ENCODE measurements around the gene PAX3. TPM values are rescaled to one million over a fixed set of nuclear protein-coding genes. Genes with fewer than 3 reads are reported as not detected.

The PAX3 gene
- total RNA-seq, 1 donor from 2014 or later: not detected

DNA sequence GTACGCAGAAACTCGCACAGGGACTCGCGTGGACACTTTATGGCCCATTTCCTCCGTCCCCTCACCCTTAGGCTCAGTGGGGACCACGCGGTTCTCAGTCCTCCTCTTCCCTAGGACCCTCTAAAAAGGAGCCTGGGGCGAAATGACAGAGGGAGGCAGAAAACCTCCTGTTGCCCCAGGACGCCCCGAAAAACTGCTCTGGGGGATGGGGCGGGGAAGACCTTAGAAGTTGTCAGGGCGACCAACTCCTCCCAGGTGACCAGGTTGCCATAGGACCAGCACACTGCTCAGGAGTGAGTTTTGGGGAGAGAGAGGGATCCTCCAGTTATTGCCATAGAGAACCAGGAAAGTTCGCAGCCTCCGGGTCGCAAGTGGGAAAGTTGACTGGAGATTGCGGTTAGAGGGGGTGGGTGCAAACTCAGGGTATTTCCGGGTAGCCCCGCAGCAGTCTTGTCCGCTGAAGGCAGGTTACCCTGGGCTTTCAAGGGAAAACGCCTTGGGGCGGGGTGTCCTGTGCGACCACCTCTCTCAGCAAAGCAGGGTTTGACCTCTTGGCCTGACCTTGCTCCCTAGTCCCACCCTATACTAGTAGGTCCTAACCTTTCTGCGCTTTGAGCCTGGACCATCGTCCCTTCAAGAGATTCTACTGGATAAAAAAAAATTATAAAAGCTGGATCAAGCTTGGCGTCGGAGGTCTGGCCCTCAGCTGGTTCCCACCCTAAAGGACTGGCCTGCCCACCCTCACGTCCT lies 7.8 kb upstream of the PAX3 start:
- H3K36me3 Mint-ChIP-seq (ENCODE audit: low read depth): peaks cover 7% of the 10 kb centered on the region
- peak overlapping the region; percentile 46 for H3K27ac Mint-ChIP-seq
- intact Hi-C loops (cut with micrococcal nuclease): no loop called here

DNA sequence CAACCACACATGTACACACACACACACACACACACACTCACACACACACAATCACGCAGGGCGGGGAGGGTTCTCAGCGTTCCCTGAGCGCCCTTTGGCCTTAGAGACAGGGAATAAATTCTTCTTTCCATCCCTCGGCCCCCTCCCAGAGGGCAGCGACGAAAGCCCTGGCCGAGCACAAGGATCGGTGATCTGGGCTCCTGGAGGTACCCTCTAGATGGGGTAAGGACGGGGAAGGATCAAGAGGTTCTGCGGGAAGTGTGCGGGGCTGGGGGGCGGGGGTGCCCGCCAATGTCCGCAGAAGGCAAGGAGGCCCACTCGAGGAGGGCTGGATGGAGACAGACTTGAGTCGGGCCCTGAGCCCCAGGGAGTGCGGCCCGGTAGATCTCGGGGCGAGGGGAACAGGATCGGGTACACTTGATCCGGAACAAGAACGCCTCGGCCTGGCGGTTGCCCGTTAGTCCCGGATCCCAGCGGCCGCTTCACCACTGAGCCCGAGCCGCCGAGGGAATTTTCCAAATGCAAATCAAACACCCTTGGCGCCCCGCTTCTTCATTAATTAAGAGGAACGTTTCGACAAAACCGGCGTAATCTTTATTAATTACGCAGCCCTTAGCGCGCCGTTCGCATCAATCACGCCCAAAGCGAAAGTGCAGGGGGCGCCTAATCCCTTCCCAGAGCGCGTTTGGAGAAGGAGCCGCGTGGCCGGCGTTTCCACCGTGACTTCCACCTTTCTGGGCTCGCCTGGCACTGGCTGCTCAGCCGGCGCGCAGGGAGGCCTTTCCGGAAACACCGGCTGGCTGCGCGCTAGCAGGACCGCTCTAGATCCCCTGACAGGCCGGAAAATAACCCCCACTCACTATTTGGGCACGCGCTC lies 7.0 kb upstream of the PAX3 start:
- Mint-ChIP-seq H3K27ac (peak overlapping the region; percentile 49), H3K4me1 (ENCODE audit: low read depth) (peaks cover 16% of the 10 kb centered on the region), H3K27me3 (ENCODE audit: insufficient read depth) (peaks cover 93% of the 10 kb centered on the region), H3K36me3 (ENCODE audit: low read depth) (peaks cover 4% of the 10 kb centered on the region), H3K9me3 (peaks cover 4% of the 10 kb centered on the region), H3K4me3 (peak overlapping the region; percentile 72)
- intact Hi-C loops (cut with micrococcal nuclease): loop anchor here (1.0 kb wide), 1 partner anchor 9 kb away; no protein-coding TSS in a partner anchor
- DNase-seq (ENCODE audit: low spot score): no peak

More for the DNA sequence above, 7.8 kb upstream of the PAX3 start:
- peaks cover 93% of the 10 kb centered on the region for H3K27me3 Mint-ChIP-seq (ENCODE audit: insufficient read depth)
- no peak for DNase-seq (ENCODE audit: low spot score)
- H3K4me1 Mint-ChIP-seq (ENCODE audit: low read depth): peaks cover 16% of the 10 kb centered on the region
- peak overlapping the region; percentile 72 for H3K4me3 Mint-ChIP-seq
- H3K9me3 Mint-ChIP-seq: peaks cover 4% of the 10 kb centered on the region

DNA sequence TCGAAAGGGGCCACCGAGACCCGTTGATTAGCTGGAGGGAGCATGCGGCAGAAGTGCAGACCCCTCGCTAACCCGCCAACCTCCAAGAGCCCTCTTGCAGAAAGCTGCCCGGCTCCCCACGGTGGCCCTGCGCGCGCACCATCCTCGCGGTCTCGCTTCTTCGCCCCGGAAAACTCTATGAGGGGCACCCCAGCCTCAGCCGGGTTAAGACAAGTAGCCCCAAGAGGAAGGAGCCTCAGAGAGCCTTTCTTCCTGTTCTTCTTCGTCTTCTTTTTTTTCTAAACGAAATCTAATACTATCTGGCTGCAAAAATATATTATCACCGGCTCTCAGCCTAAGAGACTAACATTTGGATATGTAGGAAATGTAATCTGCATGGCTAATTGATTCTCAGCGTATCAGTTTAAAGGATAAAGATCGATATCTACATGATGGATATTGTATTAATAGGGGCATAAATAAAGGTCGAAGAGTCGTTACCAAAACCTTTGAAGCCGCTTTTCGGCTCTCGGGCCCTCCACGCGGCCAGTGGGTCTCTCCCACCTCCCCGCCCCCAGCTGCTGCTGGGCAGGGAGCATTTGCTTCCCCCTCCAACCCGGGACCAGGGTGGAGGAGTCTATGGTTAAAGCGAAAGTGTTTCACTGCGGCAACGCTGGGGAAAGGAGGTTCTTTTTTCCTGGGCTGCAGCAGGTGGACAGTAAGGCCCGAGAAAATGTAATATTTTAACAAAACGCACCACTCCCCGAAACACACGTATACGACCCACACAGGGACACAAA lies 6.1 kb upstream of the PAX3 start:
- intact Hi-C loops (cut with micrococcal nuclease): loop anchor here (1.0 kb wide), 1 partner anchor 9 kb away; no protein-coding TSS in a partner anchor
- DNase-seq (ENCODE audit: low spot score): no peak
- peak overlapping the region; percentile 74 for H3K27ac Mint-ChIP-seq
- peaks cover 92% of the 10 kb centered on the region for H3K27me3 Mint-ChIP-seq (ENCODE audit: insufficient read depth)
- peaks cover 4% of the 10 kb centered on the region for H3K9me3 Mint-ChIP-seq
- H3K4me3 Mint-ChIP-seq: peak overlapping the region; percentile 72
- peaks cover 4% of the 10 kb centered on the region for H3K36me3 Mint-ChIP-seq (ENCODE audit: low read depth)
- H3K4me1 Mint-ChIP-seq (ENCODE audit: low read depth): peaks cover 16% of the 10 kb centered on the region

DNA sequence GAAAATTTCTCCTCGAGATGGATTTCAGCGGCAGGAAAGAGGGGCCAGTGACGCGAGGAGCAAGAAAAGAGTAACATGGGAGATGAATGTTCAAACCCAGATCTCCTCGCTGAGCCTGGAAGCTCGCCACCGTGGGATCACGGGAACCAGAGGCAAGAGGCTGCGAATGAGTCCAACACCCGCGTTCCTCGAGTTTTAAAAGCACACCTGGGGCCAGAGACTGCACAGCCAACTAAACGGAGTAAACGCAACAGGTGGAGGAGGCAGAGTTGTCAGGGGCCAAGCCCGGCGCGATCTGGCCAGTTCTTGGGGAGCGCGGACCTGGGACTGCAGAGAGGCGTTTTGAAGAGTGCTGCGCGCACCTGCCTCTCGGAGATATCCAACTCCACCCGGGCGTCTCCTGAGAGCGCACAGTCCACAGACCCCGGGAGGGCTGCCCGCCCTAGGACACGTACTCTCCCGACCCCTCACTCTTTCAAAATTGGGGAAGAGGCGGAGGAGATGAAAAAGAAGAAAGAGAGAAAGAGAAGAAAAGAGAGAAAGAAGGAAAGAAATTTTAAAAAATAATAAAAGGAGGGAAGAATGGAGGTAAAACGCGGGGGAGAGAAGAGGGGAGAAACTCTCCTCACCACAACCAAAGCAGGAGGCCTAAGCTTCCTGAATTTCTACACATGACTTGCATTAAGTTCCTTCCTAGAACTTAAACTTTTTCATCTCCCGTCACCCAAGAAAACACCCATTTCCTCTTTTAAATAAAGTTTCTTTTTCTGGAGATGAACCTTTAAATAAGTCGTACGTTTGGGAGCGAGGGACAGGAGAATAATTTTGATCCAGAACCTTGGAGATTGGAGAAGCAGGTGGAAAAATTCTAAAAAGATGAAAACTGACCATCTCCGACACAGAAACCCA lies 5.3 kb upstream of the PAX3 start:
- Mint-ChIP-seq H3K4me3 (peak overlapping the region; percentile 10), H3K4me1 (ENCODE audit: low read depth) (peaks cover 16% of the 10 kb centered on the region), H3K36me3 (ENCODE audit: low read depth) (peaks cover 6% of the 10 kb centered on the region), H3K27ac (peak overlapping the region; percentile 74), H3K27me3 (ENCODE audit: insufficient read depth) (peaks cover 92% of the 10 kb centered on the region), H3K9me3 (peaks cover 8% of the 10 kb centered on the region)
- DNase-seq (ENCODE audit: low spot score): no peak
- intact Hi-C loops (cut with micrococcal nuclease): no loop called here

DNA sequence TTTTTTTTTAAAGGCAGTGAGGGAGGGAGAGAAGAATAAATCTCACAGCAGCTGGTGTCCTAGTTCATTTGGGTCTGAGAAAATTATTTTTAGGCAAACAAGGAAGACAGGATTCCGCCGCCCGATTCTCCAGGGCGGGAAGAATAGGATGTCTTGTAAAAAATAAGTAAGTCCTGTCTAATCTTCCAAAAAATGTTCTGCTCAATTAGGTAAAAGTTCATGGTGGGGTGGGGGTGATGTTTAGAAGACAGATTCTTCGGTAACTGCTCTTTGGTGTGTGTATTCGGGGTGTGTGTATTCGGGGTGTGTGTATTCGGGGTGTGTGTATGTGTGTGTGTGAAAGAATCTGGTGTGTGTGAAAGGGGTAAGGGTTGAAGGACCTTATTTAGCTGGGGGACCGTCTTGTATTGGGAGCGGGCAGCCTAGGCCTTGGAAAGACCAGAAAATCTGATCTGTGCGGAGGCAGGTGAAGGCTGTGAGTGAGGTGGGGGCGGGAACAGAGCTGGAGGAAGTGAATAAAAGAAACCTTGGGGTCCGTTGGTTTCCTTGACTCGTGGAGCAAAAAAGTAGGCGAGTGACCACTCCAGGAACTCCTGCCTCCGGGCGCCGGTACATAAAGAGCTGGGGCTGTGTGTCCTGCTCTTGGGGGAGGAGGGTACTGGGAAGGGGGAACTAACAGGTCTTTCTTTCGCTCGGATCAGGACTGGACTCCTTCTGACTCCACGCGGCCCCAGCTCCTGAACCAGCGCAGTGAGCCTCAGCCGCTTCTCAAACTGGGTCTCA lies 4.4 kb upstream of the PAX3 start:
- no peak for DNase-seq (ENCODE audit: low spot score)
- Mint-ChIP-seq H3K4me1 (ENCODE audit: low read depth) (peaks cover 16% of the 10 kb centered on the region), H3K27ac (peak overlapping the region; percentile 79), H3K4me3 (no peak overlapping the region), H3K9me3 (peaks cover 11% of the 10 kb centered on the region), H3K36me3 (ENCODE audit: low read depth) (peaks cover 6% of the 10 kb centered on the region), H3K27me3 (ENCODE audit: insufficient read depth) (peaks cover 91% of the 10 kb centered on the region)
- intact Hi-C loops (cut with micrococcal nuclease): no loop called here

DNA sequence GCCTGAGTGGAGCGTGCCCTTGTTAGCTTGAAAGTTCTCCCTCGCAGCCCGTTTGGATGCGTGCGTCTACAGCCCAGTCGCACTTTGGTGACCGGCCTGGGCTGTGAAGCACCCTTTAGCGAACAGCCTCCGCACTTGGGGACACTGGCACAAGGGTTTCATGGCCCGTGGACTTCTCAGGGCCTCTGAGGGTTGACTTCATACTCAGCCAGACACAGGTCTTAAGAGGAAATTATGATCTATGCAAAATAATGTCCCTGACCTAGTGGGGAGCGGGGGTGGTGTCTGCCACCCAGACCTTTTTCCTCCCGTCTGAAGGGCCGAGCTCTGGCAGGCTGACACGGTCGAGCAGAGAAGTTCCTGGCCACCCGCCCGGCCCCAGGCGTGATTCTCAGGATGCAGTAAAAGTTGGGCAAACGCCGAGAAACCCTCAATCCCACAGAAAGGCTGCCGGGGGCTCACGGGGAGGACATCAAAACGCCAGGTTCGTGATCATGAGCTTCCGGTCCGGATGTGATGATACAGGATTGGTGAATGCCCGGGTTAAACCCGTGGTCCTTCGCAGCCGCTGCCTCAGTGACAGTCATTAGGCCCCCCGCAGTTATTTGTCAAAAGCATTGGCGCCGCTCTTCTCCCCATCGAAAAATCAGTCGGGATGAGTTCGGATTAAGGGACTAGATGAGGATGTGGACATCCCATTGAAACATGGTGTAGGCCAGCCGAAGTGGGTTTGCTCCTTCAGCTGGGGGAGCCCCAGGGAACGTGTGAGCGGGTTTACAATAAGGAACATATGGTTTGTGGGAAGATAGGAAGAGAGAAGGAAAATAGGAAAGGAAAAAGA lies 3.6 kb upstream of the PAX3 start:
- H3K4me1 Mint-ChIP-seq (ENCODE audit: low read depth): peaks cover 16% of the 10 kb centered on the region
- no peak for DNase-seq (ENCODE audit: low spot score)
- peaks cover 6% of the 10 kb centered on the region for H3K36me3 Mint-ChIP-seq (ENCODE audit: low read depth)
- intact Hi-C loops (cut with micrococcal nuclease): no loop called here
- no peak overlapping the region for H3K4me3 Mint-ChIP-seq
- H3K27me3 Mint-ChIP-seq (ENCODE audit: insufficient read depth): peaks cover 88% of the 10 kb centered on the region
- H3K27ac Mint-ChIP-seq: peak overlapping the region; percentile 79
- H3K9me3 Mint-ChIP-seq: peaks cover 11% of the 10 kb centered on the region

DNA sequence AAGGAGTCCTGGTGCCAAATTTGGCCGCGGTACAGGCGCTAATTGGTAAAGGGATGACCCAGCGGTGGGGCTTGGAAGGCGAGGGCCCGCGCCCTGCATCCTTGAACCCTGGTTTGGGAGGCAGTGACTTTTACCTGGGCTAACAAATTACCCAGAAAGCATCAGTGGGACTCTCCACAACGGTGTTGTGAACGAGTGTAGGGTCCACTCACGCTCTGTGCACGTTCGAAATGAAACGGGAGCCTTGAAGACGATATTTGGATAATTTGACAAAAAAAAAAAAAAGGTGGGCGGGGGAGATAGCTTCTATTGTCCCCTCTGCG lies 3.0 kb upstream of the PAX3 start:
- no peak for DNase-seq (ENCODE audit: low spot score)
- no peak overlapping the region for H3K4me3 Mint-ChIP-seq
- H3K27me3 Mint-ChIP-seq (ENCODE audit: insufficient read depth): peaks cover 88% of the 10 kb centered on the region
- peak overlapping the region; percentile 79 for H3K27ac Mint-ChIP-seq
- intact Hi-C loops (cut with micrococcal nuclease): no loop called here
- H3K4me1 Mint-ChIP-seq (ENCODE audit: low read depth): peaks cover 16% of the 10 kb centered on the region
- peaks cover 11% of the 10 kb centered on the region for H3K9me3 Mint-ChIP-seq
- H3K36me3 Mint-ChIP-seq (ENCODE audit: low read depth): peaks cover 6% of the 10 kb centered on the region

DNA sequence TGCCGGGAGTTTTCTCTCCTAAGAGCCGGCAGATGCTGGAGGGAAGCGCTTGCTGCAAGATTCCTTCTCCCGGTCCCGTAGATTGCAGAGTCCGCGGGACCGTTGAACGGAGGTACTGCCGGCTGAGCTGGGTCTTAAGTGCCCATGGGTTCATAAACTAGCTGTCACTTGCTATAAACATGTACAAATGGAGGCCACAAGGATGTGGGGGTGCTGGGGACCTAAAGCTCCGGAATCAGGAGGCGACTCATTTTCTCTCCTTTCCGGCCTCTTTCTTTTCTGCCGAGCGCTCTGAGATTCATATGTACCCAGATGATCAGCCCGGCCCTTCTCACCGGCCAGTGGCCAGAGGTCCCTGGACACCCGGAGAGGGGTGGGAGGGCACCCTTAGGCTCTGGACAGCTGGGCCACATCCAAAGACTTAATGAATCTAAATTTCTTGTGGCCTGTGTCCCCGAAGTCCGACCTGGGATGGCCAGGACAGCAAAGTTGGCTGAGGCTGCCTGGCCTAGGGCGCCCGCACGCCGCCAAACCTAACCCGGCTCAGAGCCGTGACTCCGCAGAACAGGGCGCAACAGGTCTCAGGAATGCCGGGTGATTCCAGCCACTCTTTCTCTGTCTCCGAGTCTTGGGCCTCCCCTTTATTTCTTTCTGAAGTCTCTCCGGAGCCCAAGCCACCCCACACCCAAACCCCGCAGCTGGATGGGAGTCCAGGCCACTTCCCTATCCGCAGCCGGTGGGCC lies 2.4 kb upstream of the PAX3 start:
- no peak for DNase-seq (ENCODE audit: low spot score)
- Mint-ChIP-seq H3K4me1 (ENCODE audit: low read depth) (peaks cover 14% of the 10 kb centered on the region), H3K4me3 (no peak overlapping the region), H3K27ac (peak overlapping the region; percentile 79), H3K36me3 (ENCODE audit: low read depth) (peaks cover 7% of the 10 kb centered on the region), H3K27me3 (ENCODE audit: insufficient read depth) (peaks cover 88% of the 10 kb centered on the region), H3K9me3 (peaks cover 11% of the 10 kb centered on the region)
- intact Hi-C loops (cut with micrococcal nuclease): no loop called here

DNA sequence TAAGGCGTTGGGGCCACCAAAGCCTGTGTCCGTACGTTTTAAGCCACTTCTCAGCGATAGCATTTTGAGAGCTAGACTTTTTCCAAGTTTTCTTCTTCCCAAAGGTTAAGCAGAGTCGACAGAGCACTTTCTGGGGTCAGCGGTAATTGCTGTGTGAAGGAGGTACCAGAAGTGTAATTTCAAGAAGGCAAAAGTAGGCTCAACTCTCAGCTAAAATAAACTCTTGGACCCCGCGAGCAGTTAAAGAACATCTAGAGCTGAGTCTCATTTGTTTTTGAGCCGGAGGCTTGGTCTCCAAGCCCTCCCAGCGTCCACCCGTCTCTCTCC lies 1.9 kb upstream of the PAX3 start:
- Mint-ChIP-seq H3K4me1 (ENCODE audit: low read depth) (peaks cover 10% of the 10 kb centered on the region), H3K9me3 (peaks cover 11% of the 10 kb centered on the region), H3K27ac (peak overlapping the region; percentile 29), H3K27me3 (ENCODE audit: insufficient read depth) (peaks cover 89% of the 10 kb centered on the region), H3K36me3 (ENCODE audit: low read depth) (peaks cover 7% of the 10 kb centered on the region), H3K4me3 (no peak overlapping the region)
- intact Hi-C loops (cut with micrococcal nuclease): no loop called here
- DNase-seq (ENCODE audit: low spot score): no peak

DNA sequence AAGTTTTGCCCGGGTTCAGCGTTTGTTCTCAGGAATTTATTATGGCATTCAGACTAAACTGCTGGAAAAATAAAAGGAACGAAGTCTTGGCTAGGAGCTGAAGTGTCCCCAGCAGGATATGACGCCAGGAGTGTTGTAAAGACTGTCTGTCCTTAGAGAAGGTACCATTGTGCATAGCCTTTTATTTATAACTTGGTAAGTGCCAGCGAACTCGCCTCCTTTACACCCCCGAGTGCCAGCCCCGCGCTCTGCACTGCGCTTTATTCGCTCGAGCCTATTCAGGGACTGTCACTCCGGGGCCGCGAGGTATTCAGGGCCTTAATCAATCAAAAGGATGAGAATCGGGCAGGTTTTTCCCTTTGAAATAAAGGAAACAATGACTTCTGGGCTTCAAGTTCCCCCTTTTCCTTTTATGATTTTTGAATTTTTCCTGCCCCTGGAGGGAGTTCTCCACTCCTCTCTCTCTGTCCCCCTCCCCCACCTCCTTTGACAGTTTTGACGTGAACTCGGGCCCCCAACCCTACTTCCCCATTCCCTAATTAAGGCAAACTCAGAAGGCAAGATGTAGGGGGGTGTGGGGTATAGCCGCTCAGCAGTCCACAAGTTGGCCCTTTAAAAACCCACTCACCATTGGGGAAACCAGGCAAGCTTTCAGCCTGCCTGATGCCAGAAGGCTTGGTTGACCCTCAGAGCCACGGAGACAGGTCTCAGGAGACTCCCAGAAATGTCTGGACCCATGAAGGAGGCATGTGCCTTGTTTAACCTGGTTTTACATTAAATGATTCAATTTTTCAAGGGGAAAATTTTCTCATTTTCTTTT lies 1.3 kb upstream of the PAX3 start:
- Mint-ChIP-seq H3K27me3 (ENCODE audit: insufficient read depth) (peaks cover 89% of the 10 kb centered on the region), H3K4me1 (ENCODE audit: low read depth) (peaks cover 7% of the 10 kb centered on the region), H3K9me3 (peaks cover 11% of the 10 kb centered on the region), H3K4me3 (no peak overlapping the region), H3K36me3 (ENCODE audit: low read depth) (peaks cover 3% of the 10 kb centered on the region), H3K27ac (peak overlapping the region; percentile 29)
- intact Hi-C loops (cut with micrococcal nuclease): loop anchor here (5.0 kb wide), 1 partner anchor 58 kb away; no protein-coding TSS in a partner anchor
- DNase-seq (ENCODE audit: low spot score): no peak
